ENCODE results near the gene RPS18.

- TF ChIP-seq CTCF (IDR thresholded peaks at IDR 0.05) (no peak), POLR2A (IDR thresholded peaks at IDR 0.05) (no peak)
Measured at GRCh38 chr6:33280539-33280938, 8.7 kb downstream of the RPS18 start.

All from ovary (tissue), 3 donors.